CD4-positive, alpha-beta T cell (primary cell): ENCODE measurements around the gene LMBR1. TPM values are rescaled to one million over a fixed set of nuclear protein-coding genes. Genes with fewer than 3 reads are reported as not detected.

Experiments
- ATAC-seq: fragments of 200-7000 bp; cut with Tn5 transposase; one replicate; pipeline ENCODE4 v1.10.0; 2022; ENCODE audit warnings: mild to moderate bottlenecking; ENCODE audit not compliant: poor library complexity
- CTCF ChIA-PET: fragments of 350-600 bp; sonication (Branson Sonifier 250); formaldehyde crosslinking; loops from one replicate; lab custom pipeline; 2021; ENCODE audit warnings: antibody characterized with exemption, inconsistent platforms; lab: Charles Lee
- POLR2A ChIA-PET: fragments of 350-600 bp; sonication (Branson Sonifier 250); formaldehyde crosslinking; loops from one replicate; lab custom pipeline; 2021; ENCODE audit warnings: antibody characterized with exemption, inconsistent platforms; lab: Charles Lee
- DNase-seq, 14 experiments: peaks; one replicate each; pipeline ENCODE4 v3.0.0-alpha.2; 2013 to 2020; ENCODE audit warnings: mixed read lengths in 2 of 14
- H3K27ac ChIP-seq, 2 donors: one replicate each; pipeline versions ENCODE4 v1.5.1 to v1.7.0; 2013; ENCODE audit warnings: low read length in 2 of 2, low read depth in 1 of 2, mild to moderate bottlenecking in 1 of 2
- H3K27me3 ChIP-seq, 2 experiments: 1 replicate in 1 of 2; 2 replicates in 1 of 2; pipeline versions ENCODE4 v1.6.1 to v1.7.0; 2013; ENCODE audit warnings: low read length in 2 of 2, control low read depth in 1 of 2, mild to moderate bottlenecking in 1 of 2, moderate library complexity in 1 of 2; ENCODE audit not compliant: insufficient read depth in 2 of 2, control insufficient read depth in 1 of 2
- H3K36me3 ChIP-seq: one replicate; pipeline ENCODE4 v1.6.1; 2013; ENCODE audit warnings: low read length, control low read depth; ENCODE audit not compliant: insufficient read depth
- H3K4me1 ChIP-seq: one replicate; pipeline ENCODE4 v1.6.1; 2013; ENCODE audit warnings: low read length, control low read depth; ENCODE audit not compliant: insufficient read depth
- H3K4me3 ChIP-seq: one replicate; pipeline ENCODE4 v1.5.1; 2013; ENCODE audit warnings: mild to moderate bottlenecking, low read length, moderate library complexity
- H3K9me3 ChIP-seq, 2 experiments: 1 replicate in 1 of 2; 2 replicates in 1 of 2; pipeline versions ENCODE4 v1.6.1 to v1.7.0; 2013; ENCODE audit warnings: low read length in 2 of 2, mild to moderate bottlenecking in 2 of 2, control low read depth in 1 of 2, moderate library complexity in 1 of 2; ENCODE audit not compliant: control insufficient read depth in 1 of 2, insufficient read depth in 1 of 2
- H3K27ac Mint-ChIP-seq: one replicate; pipeline ENCODE4 v1.8.0; 2020; ENCODE audit warnings: mixed read lengths
- H3K27me3 Mint-ChIP-seq: one replicate; pipeline ENCODE4 v1.8.0; 2021; ENCODE audit warnings: mixed read lengths
- H3K36me3 Mint-ChIP-seq: one replicate; pipeline ENCODE4 v1.8.0; 2021; ENCODE audit warnings: low read depth, mixed read lengths
- H3K4me1 Mint-ChIP-seq: one replicate; pipeline ENCODE4 v1.8.0; 2021; ENCODE audit warnings: low read depth, mixed read lengths
- H3K4me3 Mint-ChIP-seq: one replicate; pipeline ENCODE4 v1.8.0; 2020; ENCODE audit warnings: mild to moderate bottlenecking, mixed read lengths
- H3K9me3 Mint-ChIP-seq: one replicate; pipeline ENCODE4 v1.8.0; 2020; ENCODE audit warnings: mixed read lengths
- intact Hi-C, 2 experiments: fragments of 100-400 bp; cut with DNase I in 1 of 2; cut with micrococcal nuclease in 1 of 2; formaldehyde crosslinking; loops; one replicate each; pipeline versions ENCODE4 v1.15.1 to v1.9.0; 2023 to 2025; cut with DNase I, micrococcal nuclease
- total RNA-seq, 174 experiments: library from RNA in 2 of 174; stranded (reverse) in 2 of 174; gene quantifications; one replicate each; pipeline ENCODE4 v1.2.3 and lab custom pipeline; 2021 to 2026
- TF ChIP-seq, protein P1 (sequence below): fragments of 200-600 bp; IDR thresholded peaks from one replicate; pipeline ENCODE4 v1.8.0; 2022; ENCODE audit warnings: antibody characterized with exemption, mild to moderate bottlenecking

LMBR1 gene
- total RNA-seq, 2 experiments from 2014 or later, result 61.6 to 61.9 TPM

DNA sequence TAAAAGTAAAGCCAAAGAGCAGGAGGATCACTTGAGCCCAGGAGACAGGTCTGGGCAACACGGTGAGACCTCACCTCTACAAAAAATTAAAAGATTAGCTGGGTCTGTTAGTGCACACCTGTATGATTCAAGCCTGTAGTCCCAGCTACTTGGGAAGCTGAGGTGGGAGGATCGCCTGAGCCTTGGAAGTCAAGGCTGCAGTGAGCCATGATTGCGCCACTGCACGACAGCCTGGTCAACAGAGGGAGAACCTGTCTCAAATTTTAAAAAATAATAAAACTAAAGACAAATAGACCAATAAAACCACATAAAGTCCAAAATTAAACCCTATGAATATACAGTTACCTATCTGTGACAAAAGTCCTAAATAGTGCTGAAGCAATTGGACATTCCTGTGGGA is 3.2 kb downstream of the LMBR1 start:
- DNase-seq (no peak), ATAC-seq (no peak)
- H3K27me3 Mint-ChIP-seq, result no peaks in the 10 kb centered on the region
- peaks cover 48% of the 10 kb centered on the region for H3K4me1 Mint-ChIP-seq
- Histone ChIP-seq H3K9me3 (no peaks in the 10 kb centered on the region), H3K4me1 (peaks cover 18% of the 10 kb centered on the region), H3K36me3 (no peaks in the 10 kb centered on the region), H3K4me3 (no peak overlapping the region), H3K27me3 (no peaks in the 10 kb centered on the region), H3K27ac (no peak overlapping the region)
- CTCF ChIA-PET, result interaction anchor here (1.3 kb wide), 1 partner anchor 60 kb away, joined by 3 read pairs; the partner anchor contains the start of gene NOM1
- POLR2A ChIA-PET, result no interaction called here
- H3K36me3 Mint-ChIP-seq, result peaks cover 28% of the 10 kb centered on the region
- intact Hi-C loops, result loop anchor here in 1 of 2 experiments (5.0 to 10.0 kb wide), 5 partner anchors 255 to 1962 kb away; partner anchors contain the start of genes INSIG1, PAXIP1 and RBM33
- TF ChIP-seq, protein P1, sequence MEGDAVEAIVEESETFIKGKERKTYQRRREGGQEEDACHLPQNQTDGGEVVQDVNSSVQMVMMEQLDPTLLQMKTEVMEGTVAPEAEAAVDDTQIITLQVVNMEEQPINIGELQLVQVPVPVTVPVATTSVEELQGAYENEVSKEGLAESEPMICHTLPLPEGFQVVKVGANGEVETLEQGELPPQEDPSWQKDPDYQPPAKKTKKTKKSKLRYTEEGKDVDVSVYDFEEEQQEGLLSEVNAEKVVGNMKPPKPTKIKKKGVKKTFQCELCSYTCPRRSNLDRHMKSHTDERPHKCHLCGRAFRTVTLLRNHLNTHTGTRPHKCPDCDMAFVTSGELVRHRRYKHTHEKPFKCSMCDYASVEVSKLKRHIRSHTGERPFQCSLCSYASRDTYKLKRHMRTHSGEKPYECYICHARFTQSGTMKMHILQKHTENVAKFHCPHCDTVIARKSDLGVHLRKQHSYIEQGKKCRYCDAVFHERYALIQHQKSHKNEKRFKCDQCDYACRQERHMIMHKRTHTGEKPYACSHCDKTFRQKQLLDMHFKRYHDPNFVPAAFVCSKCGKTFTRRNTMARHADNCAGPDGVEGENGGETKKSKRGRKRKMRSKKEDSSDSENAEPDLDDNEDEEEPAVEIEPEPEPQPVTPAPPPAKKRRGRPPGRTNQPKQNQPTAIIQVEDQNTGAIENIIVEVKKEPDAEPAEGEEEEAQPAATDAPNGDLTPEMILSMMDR, result no peak
- H3K4me3 Mint-ChIP-seq, result peak overlapping the region; percentile 78
- H3K27ac Mint-ChIP-seq, result no peak overlapping the region
- H3K9me3 Mint-ChIP-seq, result no peaks in the 10 kb centered on the region

DNA sequence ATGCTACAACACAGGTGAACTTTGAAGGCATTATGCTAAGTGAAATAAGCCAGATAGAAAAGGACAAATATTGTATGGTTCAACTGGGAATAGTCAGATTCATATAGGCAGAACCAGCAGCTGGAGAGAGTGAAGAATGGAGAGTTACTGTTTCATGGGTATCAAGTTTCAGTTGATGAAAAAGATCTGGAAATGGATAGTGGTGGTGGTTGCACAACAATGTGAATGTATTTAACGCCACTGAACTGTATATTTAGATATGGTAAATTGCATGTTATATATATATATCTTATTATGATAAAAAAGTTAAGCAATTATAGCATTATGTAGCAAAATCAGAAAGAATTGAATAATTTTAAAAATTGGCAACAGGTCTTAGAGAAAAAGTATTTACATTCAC is 3.9 kb downstream of the LMBR1 start:
- POLR2A ChIA-PET, result no interaction called here
- DNase-seq, result no peak
- Mint-ChIP-seq H3K4me3 (no peak overlapping the region), H3K4me1 (peaks cover 50% of the 10 kb centered on the region), H3K9me3 (no peaks in the 10 kb centered on the region), H3K27me3 (no peaks in the 10 kb centered on the region), H3K36me3 (peaks cover 34% of the 10 kb centered on the region), H3K27ac (no peak overlapping the region)
- TF ChIP-seq, protein P1, result no peak
- Histone ChIP-seq H3K27me3 (no peaks in the 10 kb centered on the region), H3K4me3 (no peak overlapping the region), H3K36me3 (no peaks in the 10 kb centered on the region), H3K4me1 (peaks cover 13% of the 10 kb centered on the region), H3K27ac (no peak overlapping the region), H3K9me3 (no peaks in the 10 kb centered on the region)
- intact Hi-C loops, result loop anchor here in 1 of 2 experiments (5.0 kb wide), 1 partner anchor 1887 kb away; the partner anchor contains the start of gene PAXIP1
- CTCF ChIA-PET, result interaction anchor here (1.3 kb wide), 1 partner anchor 60 kb away, joined by 3 read pairs; the partner anchor contains the start of gene NOM1
- ATAC-seq, result no peak

DNA sequence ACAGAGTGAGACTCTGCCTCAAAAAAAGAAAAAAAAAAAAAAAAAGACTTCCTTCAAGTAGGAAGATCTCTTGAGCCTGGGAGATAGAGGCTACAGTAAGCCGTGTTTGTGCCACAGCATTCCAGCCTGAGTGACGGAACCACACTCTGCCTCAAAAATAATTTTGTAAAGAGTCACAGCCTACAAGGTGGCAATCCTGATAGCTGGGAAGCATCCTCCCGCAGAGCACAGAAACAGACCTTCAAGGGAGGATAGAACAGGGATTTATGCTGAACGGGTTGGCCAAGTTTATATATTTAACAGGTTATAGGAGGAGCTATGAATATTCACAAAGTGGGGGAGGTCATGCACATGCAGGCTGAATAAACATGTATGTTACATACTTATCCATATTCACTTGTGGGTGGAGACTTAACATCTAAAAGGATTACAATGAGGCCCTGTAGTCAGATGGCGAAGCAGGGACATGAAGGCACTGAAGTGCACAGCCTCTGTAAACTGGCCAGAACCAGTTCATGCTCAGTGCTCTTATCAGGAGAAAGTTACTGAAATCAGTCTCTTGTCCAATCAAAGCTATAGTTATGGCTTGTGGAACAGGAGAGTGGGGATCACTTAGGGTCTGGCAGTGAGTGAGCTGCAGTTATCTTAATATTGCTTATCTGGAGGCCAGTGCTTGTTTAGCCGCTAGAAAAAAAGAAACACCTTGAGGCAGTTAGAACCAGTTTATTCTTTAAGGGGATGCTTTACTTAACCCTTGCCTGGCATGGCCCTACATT is 6.8 kb downstream of the LMBR1 start:
- ATAC-seq (no peak), DNase-seq (no peak)
- Histone ChIP-seq H3K27me3 (no peaks in the 10 kb centered on the region), H3K36me3 (peaks cover 2% of the 10 kb centered on the region), H3K9me3 (no peaks in the 10 kb centered on the region), H3K4me3 (no peak overlapping the region), H3K27ac (no peak overlapping the region), H3K4me1 (no peaks in the 10 kb centered on the region)
- ChIA-PET CTCF (no interaction called here), POLR2A (interaction anchor here (0.6 kb wide), 1 partner anchor 69 kb away, joined by 3 read pairs; no protein-coding TSS in a partner anchor)
- peaks cover 50% of the 10 kb centered on the region for H3K36me3 Mint-ChIP-seq
- no peak overlapping the region for H3K27ac Mint-ChIP-seq
- no peaks in the 10 kb centered on the region for H3K9me3 Mint-ChIP-seq
- no peaks in the 10 kb centered on the region for H3K27me3 Mint-ChIP-seq
- no peak overlapping the region for H3K4me3 Mint-ChIP-seq
- TF ChIP-seq, protein P1, result no peak
- intact Hi-C loops, result loop anchor here in 1 of 2 experiments (5.0 kb wide), 1 partner anchor 1884 kb away; the partner anchor contains the start of gene PAXIP1
- H3K4me1 Mint-ChIP-seq, result peaks cover 56% of the 10 kb centered on the region
